Astrocyte of the spinal cord (primary cell): ENCODE data around the gene EXOC5.
"Not testable (repeated sequence)": the region's sequence is repeated elsewhere in the genome, so short reads cannot be mapped to it uniquely, and the experiment has no call there.

Experiments used
- DNase-seq: peaks from one replicate; pipeline ENCODE4 v3.0.0; 2011; ENCODE audit warnings: low read depth, low spot score
- H3K4me3 ChIP-seq: 2 replicates; pipeline ENCODE4 v1.5.1; 2011; ENCODE audit warnings: low read depth, mild to moderate bottlenecking, low read length, moderate library complexity
- in situ Hi-C: cut with HindIII; loops from 2 replicates; pipeline ENCODE4 v1.10.0; 2017; ENCODE audit warnings: low sequenced_read_pairs
- TF ChIP-seq, protein P1 (sequence below): IDR thresholded peaks from 2 replicates; pipeline ENCODE4 v1.5.1; 2012; ENCODE audit warnings: low read depth, mild to moderate bottlenecking, low read length, inconsistent platforms

Gene EXOC5

DNA sequence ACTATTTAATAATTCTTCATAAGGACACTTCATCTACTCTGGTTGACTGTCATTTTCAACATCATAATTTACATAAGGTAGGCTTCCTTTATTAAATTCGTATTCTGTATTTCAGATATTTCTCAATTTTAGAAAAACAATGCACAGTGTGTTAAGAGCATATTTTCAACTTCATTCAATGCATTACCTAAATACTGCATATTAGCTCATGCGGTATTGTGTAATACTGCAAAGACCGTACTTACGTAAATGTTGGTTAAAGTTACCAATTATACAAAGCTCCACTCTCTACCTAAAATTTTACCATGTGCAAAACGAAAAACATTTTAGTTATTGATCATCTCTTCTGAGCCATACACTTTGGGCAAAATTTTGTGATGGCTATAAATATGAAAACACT, 62.8 kb downstream of the EXOC5 start:
- no peak for DNase-seq
- TF ChIP-seq, protein P1, sequence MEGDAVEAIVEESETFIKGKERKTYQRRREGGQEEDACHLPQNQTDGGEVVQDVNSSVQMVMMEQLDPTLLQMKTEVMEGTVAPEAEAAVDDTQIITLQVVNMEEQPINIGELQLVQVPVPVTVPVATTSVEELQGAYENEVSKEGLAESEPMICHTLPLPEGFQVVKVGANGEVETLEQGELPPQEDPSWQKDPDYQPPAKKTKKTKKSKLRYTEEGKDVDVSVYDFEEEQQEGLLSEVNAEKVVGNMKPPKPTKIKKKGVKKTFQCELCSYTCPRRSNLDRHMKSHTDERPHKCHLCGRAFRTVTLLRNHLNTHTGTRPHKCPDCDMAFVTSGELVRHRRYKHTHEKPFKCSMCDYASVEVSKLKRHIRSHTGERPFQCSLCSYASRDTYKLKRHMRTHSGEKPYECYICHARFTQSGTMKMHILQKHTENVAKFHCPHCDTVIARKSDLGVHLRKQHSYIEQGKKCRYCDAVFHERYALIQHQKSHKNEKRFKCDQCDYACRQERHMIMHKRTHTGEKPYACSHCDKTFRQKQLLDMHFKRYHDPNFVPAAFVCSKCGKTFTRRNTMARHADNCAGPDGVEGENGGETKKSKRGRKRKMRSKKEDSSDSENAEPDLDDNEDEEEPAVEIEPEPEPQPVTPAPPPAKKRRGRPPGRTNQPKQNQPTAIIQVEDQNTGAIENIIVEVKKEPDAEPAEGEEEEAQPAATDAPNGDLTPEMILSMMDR, result no peak
- no peak overlapping the region for H3K4me3 ChIP-seq
- in situ Hi-C loops, result no loop called here

DNA sequence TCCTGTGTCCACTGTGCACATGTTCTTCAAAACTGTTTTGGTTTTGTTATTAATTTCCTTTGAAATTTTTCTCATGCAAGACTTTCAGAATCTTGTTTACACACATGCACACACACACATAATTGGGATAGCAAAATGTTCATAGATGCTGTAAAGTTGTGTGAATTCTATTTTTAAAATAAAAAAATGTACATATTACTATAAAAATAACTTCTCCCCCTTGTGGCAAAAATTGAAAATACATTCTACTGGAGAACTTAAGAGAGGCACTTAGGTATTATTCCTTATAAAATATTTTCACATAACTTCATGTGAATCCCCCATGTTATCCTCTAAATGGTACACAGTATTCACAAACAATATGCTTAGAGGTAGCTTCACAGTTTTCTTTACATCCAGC, 66.0 kb downstream of the EXOC5 start:
- in situ Hi-C loops, H3K4me3 ChIP-seq, DNase-seq: not testable (repeated sequence)
- TF ChIP-seq, protein P1, result peak; percentile 30

DNA sequence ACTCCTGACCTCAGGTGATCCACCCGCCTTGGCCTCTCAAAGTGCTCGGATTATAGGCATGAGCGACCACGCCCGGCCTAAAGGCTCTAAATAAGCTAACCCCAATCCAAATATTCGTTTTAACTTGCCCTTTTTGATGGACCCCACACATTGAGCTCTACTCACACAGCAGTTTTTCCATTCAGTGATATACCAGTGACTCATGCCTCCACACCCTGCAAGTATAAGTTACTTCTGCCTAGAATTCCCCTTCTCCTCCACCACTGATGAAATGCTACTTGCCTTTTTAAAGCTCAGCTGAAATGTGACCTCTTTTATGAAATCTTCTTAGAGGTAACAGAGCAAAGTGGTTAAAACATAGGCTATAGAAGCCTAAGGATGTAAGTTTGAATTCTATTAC, 68.8 kb downstream of the EXOC5 start:
- TF ChIP-seq, protein P1, result no peak
- in situ Hi-C loops, result no loop called here
- no peak overlapping the region for H3K4me3 ChIP-seq
- DNase-seq, result peak; percentile 58

DNA sequence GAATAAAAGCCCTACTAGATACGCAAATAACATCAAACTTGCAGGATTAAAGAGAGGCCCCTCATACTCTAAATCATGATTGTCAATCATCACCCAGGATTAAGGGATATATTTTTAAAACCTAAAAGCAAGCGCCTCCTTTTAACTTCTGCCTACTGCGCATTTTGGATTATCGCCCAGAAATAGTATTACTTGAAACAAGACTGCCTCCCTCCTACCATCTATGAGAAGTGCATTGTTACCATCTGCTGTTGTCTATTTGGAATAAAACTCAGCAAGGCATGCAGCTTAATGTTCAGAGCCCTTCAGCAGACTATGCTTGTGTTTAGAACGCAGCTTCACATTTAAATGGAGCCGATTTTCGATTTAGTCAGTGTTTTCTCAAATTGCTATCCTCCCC, 79.6 kb downstream of the EXOC5 start:
- peak; percentile 10 for DNase-seq
- TF ChIP-seq, protein P1, result no peak
- no peak overlapping the region for H3K4me3 ChIP-seq
- in situ Hi-C loops, result no loop called here

DNA sequence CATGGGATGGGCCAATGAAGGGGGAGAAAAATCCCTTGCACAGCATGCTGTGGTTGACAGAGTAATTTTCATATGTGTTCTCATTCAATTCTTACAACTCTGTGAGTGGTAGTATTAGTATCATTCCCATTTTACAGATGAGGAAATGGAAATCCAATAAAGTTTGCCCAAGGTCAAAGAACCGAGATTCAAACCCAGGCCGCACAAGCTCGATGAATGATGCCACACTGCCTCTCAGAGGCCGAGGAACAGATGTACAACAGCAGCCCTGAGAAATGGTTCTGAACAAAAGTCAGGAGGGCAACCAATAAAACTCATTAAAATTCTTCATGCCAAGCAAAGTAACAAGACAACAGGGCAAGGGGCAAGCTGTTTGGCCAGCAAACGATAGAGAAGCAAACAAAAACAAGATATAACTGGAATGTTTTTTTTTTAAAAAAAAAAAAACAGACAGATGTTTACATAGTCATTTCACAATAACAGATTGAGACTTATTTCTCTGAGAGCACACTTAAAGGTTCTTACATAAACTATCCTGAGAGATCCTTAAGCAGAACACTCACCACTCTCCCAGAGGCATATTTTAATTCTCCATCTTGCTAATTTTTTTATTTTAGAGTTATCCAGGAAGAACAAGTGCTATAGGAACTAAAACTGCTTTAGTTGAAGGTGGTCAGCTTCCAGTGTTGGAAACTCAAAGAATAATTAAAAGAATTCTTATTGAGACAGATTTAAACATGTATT, 85.8 kb downstream of the EXOC5 start:
- H3K4me3 ChIP-seq, result no peak overlapping the region
- TF ChIP-seq, protein P1, result peak; percentile 35
- DNase-seq, result no peak
- in situ Hi-C loops, result no loop called here

DNA sequence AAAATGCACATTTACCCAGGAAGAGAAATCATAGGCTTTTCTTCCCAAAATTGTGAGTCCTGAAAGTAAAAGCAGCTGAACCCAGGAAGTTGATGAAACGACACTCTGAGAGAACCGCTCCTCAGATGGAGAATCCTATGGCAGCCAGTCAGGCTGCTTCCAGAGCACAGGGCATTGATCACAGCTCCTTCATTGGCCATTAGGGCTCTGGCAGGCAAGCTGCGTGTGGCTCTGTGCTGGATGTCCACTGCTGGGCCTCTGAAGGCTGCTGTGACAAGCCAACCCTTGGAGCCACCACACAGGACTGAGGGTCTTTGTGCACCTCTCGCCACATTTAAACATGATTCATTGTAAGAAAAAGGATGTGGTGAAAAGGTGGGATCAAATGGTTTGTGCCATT, 89.4 kb downstream of the EXOC5 start:
- TF ChIP-seq, protein P1, result no peak
- H3K4me3 ChIP-seq, result no peak overlapping the region
- in situ Hi-C loops, result no loop called here
- no peak for DNase-seq

DNA sequence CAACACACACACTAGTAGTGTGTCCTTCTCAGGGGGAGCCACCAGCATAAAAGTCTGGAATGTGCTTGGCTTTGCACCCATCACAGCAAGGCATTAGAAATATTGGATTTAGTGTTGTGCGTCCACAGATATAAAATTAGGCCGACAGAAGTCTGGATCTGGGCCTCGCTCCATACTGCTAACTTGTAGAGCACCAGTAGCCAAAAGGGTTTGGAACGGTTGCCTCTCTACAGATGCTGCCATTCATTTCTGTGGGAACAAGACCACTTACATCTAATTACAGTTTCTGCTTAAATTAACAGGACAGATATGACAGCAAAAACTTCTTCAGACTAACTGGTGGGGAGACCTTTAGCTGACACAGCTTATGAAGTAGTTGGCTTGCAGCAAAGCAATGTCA, 94.2 kb downstream of the EXOC5 start:
- no peak overlapping the region for H3K4me3 ChIP-seq
- TF ChIP-seq, protein P1, result no peak
- no peak for DNase-seq
- in situ Hi-C loops, result no loop called here
